ENCODE results near the gene STARD7. TPM values are rescaled to one million over a fixed set of nuclear protein-coding genes. Genes with fewer than 3 reads are reported as not detected.

STARD7 gene
- total and polyA plus RNA-seq, 9 of the 15 experiments (the other 6 are each of a cell fraction or from before 2014, with no cell fraction given): 90.9 to 196 (median 145) TPM

GRCh38 chr2:96251721-96252292 lies 43.2 kb upstream of the STARD7 start (continued):
- no peak for TF ChIP-seq ZNF609 (CRISPR knock-in tag; IDR thresholded peaks at IDR 0.05; ENCODE audit: borderline replicate concordance)
- no peak for TF ChIP-seq BMI1 (IDR thresholded peaks at IDR 0.05; ENCODE audit: low read length)
- no peak for TF ChIP-seq ZC3H4 (CRISPR knock-in tag; IDR thresholded peaks at IDR 0.05; ENCODE audit: borderline replicate concordance)
- TF ChIP-seq EZH2 (IDR thresholded peaks at IDR 0.05; ENCODE audit: borderline replicate concordance, low read depth, low read length): no peak
- TF ChIP-seq MTA1 (IDR thresholded peaks at IDR 0.05; ENCODE audit: borderline replicate concordance): peak; percentile 46; the same call in 1 of the 2 replicates
- no peak for TF ChIP-seq EGR1 (conservative IDR thresholded peaks at IDR 0.05)
- TF ChIP-seq MAFK (IDR thresholded peaks at IDR 0.05; ENCODE audit: low read length): no peak
- no peak for TF ChIP-seq ZNF121 (CRISPR knock-in tag; conservative IDR thresholded peaks at IDR 0.05)
- no peak for TF ChIP-seq ZNF766 (CRISPR knock-in tag; conservative IDR thresholded peaks at IDR 0.05)
- TF ChIP-seq SOX6 (IDR thresholded peaks at IDR 0.05): 0 out of 2 replicates have a peak, but pooled peaks have one; percentile 23
- no peak for TF ChIP-seq FOXJ3 (CRISPR knock-in tag; IDR thresholded peaks at IDR 0.05)
- peak; percentile 99 for TF ChIP-seq NEUROD1 (IDR thresholded peaks at IDR 0.05; ENCODE audit: borderline replicate concordance, low read depth, low read length, partially characterized antibody)
- TF ChIP-seq ZNF655 (CRISPR knock-in tag; IDR thresholded peaks at IDR 0.05): no peak
- no peak for TF ChIP-seq ZFP36 (IDR thresholded peaks at IDR 0.05; ENCODE audit: low read depth, low read length, partially characterized antibody)
- TF ChIP-seq HMG20B (CRISPR knock-in tag; IDR thresholded peaks at IDR 0.05): no peak
- TF ChIP-seq ZNF592 (IDR thresholded peaks at IDR 0.05): no peak
- no peak for TF ChIP-seq KDM2B (CRISPR knock-in tag; IDR thresholded peaks at IDR 0.05)
- TF ChIP-seq SMARCA4 (IDR thresholded peaks at IDR 0.05): no peak
- TF ChIP-seq HDAC3 (IDR thresholded peaks at IDR 0.05; ENCODE audit: borderline replicate concordance, partially characterized antibody): peak; percentile 85
- TF ChIP-seq SLC30A9 (CRISPR knock-in tag; IDR thresholded peaks at IDR 0.05): no peak

Measured in K562 (cell line).